Measurements from ENCODE around the gene PREB. TPM values are rescaled to one million over a fixed set of nuclear protein-coding genes. Genes with fewer than 3 reads are reported as not detected.

Gene PREB
- total RNA-seq, 1 donor = 37.0 TPM

- no peak overlapping the region for H3K4me3 ChIP-seq (ENCODE audit: low read depth, low read length)
- no peak for DNase-seq (ENCODE audit: low read depth)
- TF ChIP-seq CTCF (IDR thresholded peaks at IDR 0.05; ENCODE audit: insufficient read depth, low read length) = no peak
These were observed 13.5 kb upstream of the PREB start for GRCh38 chr2:27147935-27148334.

DNA sequence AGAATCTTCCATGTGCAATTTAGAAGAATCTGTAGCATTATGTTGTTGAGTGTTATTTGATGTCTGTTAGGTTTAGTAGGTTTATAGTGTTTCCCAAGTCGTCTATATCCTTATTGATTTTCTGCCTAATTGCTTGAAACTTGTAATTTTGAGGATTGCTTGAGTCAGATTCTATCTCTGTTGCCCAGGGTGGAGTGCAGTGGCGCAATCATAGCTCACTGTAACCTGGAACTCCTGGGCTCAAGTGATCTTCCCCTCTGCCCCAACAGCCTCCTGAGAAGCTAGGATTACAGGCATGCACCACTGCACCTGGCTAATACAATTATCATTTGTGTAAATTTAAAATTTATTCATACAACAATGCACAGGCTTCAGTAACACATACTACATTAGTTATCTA lies 11.2 kb upstream of the PREB start:
- no peak for TF ChIP-seq CTCF (IDR thresholded peaks at IDR 0.05; ENCODE audit: insufficient read depth, low read length)
- H3K4me3 ChIP-seq (ENCODE audit: low read depth, low read length) = no peak overlapping the region
- no peak for DNase-seq (ENCODE audit: low read depth)

- DNase-seq (ENCODE audit: low read depth) = no peak
- H3K4me3 ChIP-seq (ENCODE audit: low read depth, low read length) = no peak overlapping the region
- no peak for TF ChIP-seq CTCF (IDR thresholded peaks at IDR 0.05; ENCODE audit: insufficient read depth, low read length)
These were observed 8.8 kb upstream of the PREB start for GRCh38 chr2:27143285-27143684.

- no peak within 1 kb of the TSS for H3K4me3 ChIP-seq (ENCODE audit: low read depth, low read length)
- no peak for DNase-seq (ENCODE audit: low read depth)
- no peak for TF ChIP-seq CTCF (IDR thresholded peaks at IDR 0.05; ENCODE audit: insufficient read depth, low read length)
These were observed 4.9 kb upstream of the PREB start, which contains the start of gene PRR30 for GRCh38 chr2:27139310-27139709. TSS of gene PRR30 (minus strand) at chr2:27139410. CDS start at chr2:27138329, 1,081 bp downstream.

GRCh38 chr2:27138111-27138510 lies 3.7 kb upstream of the PREB start:
- no peak overlapping the region for H3K4me3 ChIP-seq (ENCODE audit: low read depth, low read length)
- DNase-seq (ENCODE audit: low read depth) = no peak
- no peak for TF ChIP-seq CTCF (IDR thresholded peaks at IDR 0.05; ENCODE audit: insufficient read depth, low read length)

DNA sequence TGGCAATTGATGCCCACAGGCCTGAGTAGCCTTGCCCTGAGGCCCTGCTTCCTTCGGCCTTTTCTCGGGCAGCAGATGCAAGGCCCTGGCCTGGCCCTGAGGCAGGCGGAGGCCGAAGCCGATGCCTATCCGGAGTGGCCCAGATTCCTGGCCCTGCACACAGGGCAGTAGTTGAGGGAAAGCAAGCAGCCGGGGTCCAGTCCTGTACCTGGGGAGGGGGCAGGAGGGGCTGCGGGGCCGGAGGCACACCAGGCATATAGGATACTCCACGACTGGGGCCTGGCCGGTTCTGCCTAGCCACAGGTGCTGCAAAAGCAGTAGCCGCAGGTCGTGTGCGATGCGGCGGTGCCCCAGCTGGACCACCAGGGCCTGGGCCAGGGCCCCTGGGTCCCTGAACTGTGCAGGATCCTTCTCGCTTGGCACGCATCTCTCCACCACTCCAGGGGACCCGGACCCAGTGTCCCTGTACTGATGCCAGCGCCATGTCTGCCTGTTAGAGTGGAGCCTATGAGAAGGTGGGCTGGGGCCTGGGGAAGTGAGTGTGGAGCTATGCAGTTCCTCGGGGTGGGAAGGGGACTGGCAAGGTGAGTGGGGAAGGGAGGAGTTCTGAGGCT lies 3.0 kb upstream of the PREB start:
- DNase-seq (ENCODE audit: low read depth) = no peak
- TF ChIP-seq CTCF (IDR thresholded peaks at IDR 0.05; ENCODE audit: insufficient read depth, low read length) = no peak
- H3K4me3 ChIP-seq (ENCODE audit: low read depth, low read length) = no peak overlapping the region

DNA sequence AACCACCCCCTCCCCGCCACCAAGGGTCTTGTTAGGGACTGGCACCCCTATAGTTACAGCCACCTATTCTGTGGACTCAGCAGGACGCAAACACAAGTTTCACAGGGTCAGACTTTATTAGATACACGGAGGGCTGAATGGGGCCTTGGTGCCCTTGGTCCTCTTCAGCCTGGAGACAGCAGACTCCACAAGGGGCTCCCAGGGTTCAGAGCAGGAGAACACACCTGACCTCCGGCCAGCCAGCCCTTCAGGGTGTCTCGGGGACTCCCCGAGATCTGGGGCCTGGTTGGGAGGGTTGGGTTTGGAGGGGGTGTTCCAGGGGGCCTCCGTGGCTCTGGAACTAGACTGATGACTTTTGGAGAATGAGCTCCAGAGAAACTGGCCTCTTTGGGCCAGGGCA lies 2.3 kb upstream of the PREB start:
- no peak for TF ChIP-seq CTCF (IDR thresholded peaks at IDR 0.05; ENCODE audit: insufficient read depth, low read length)
- H3K4me3 ChIP-seq (ENCODE audit: low read depth, low read length) = no peak overlapping the region
- no peak for DNase-seq (ENCODE audit: low read depth)
